Mucosa of gallbladder (tissue), 1 donor: ENCODE measurements around the gene SLC19A1. TPM values are rescaled to one million over a fixed set of nuclear protein-coding genes. Genes with fewer than 3 reads are reported as not detected.
A peak's percentile ranks its signal among the peaks of the same experiment; 100 is the strongest.

Experiments
- DNase-seq: peaks from one replicate; pipeline ENCODE4 v3.0.0-alpha.2; 2020; ENCODE audit warnings: low spot score
- total RNA-seq: library from RNA; stranded (reverse); gene quantifications from one replicate; pipeline ENCODE4 v1.2.1, GENCODE V29; 2021
- donor health status: DM: no; HTN: no; CAD: no.

SLC19A1 gene
- total RNA-seq, 1 donor from 2014 or later, result 7.0 TPM

DNA sequence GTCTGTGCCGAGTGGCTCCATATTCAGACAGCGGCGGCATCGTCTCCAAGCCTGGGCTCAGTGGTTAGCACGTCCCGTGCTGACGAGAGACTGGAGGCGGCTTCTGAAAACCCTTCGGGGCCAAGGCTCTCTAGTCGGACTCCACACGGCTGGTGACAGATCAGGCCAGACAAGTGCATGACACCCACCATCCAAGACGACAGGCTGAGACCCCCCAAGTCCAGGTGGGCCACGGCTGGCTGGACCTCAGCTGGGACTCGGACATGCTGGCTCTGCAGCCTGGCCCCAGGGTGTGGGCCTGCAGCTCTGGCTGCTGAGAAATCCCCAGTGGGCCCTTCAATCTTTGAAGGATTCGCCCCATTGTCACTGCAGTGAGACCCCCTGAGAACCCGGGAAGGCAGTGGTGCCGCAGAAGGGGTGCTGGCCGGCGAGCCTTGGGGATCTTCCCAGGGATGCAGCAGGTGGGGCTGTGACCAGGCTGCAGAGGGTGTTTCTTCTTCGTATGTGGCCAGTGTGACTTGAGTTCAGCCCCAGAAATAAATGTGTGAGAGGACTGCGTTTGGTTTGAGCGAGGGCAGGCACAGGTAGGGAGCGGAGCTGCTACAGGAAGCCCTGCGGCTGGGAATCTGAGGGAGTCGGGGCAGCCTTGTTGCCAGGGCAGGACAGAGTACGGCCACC is 15.9 kb upstream of the SLC19A1 start:
- no peak for DNase-seq

DNA sequence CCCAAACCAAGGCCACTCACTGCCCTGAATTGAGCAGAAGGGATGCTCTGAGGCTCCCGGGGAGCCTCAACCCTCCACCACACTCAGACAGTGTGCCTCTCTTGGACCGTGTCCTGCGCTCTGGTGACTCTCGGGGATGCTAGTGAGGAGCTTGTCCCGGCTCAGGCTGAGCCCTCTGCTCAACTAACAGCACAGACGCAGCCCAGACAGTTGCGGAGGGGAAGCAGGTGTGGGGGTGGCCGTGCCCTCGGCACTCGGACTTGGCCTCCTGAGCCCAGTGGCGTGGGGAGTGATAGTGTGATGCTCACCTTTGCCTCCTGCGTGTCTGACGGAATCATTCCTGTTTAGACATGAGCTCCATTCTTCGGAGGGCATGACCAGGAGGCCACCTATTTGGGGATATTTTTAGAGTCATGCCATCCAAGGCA is 15.4 kb upstream of the SLC19A1 start:
- no peak for DNase-seq

DNA sequence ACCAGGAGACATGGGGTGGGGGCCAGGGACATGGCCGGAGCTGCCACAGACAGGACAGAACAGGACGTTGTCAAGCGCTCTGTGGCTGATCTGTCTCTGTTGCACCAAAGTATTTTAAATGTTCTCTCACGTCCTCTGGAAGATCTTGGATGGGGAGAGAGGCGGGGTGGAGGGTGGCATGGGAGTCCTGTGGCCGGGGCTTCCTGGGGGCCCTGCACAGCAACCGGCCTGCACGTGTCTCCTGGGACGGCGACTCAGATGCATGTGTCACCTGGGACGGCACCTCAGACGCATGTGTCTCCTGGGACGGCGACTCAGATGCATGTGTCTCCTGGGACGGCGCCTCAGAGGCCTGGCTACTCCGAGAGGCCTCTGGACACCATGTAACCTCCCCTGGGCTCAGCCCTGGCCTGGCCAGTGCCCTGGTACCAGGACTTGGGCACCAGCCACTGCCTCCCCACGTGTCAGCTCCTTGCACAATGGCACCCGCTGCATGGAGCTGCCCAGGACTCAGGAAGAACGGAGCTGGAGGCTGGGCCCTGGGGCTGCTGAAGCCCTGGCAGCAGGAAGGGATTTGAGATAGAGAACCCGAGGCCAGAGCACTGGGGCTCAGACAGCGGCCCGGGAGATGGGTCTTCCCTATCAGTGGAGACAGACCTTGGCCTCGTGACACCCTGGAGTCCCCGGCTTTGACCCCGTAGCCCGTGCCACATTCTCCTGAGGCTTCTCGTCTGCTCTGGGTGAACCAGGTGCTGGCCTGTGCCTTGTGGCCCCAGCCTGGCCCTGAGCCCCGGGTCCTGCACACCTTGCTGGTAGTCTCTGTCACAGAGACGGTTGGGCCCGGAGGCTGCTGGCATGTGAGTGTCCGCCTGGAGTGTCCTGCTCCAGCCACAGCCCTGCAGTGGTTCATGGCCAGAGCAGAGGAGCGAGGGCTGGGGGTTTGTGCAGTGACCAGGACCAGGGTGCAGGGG is 14.7 kb upstream of the SLC19A1 start:
- no peak for DNase-seq

DNA sequence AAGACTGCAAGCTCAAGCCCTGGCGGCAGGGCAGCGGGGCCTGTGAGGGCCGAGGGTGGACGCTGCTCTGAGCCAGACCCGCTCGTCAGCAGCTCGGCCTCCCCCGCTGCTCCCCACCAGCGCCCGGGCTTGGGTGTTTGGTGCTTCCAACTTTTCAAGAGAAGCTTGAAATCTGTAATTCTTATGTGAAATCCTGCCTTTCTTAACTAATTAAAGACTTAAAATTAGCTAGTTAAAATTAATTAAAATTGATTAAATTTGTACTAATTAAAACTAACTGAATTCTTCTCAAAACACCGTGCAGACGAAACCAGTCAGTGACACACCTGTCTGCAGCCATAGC is 14.0 kb upstream of the SLC19A1 start:
- no peak for DNase-seq

DNA sequence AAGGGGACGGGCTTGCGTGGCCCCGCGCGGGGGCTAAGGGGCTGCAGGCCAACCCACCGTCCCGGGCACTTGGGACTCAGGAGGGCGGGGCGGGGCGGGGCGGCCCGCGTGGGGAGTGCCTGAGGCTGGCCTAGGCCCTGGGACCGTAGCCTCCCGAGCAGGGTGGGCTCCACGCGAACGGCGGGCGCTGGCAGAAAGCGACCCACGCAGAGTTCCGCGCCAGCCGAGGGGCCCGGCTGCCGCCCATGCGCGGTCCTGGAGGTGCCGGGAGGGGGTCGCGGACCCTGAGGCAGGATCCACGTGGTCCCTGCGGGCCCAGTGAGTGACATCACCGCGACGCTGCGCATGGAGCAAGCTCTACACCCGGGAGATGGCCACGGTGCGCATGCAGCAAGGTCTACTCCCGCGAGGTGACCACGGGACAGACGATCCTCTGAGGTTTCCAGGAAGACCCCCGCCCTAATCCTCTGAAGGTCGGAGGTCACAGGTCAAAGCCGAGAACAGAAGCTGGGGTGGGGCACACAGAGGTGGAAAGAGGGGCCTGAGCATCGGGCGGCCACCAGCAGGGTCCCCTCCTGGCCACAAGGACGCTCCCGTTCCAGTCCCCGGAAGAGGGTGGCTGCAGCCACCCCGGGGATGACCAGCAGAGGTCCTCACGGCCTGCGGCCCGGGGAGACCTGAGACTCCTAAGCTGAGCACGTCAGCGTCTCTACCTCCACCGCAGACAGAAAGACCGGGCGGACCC is 13.5 kb upstream of the SLC19A1 start:
- peak; percentile 87 for DNase-seq

DNA sequence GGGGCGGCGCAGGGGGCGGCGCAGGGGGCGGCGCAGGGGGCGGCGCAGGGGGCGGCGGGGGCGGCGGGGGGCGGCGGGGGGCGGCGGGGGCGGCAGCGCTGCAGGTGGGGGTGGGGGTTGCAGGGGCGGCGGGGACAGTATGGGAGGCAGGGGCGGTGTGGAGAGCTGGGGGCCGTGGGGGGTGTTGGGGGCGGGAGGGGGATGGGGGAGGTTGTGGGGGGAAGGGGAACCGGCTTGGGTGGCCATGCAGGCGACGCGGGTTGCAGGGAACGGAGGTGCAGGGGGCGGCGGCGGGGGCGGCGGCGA is 13.0 kb upstream of the SLC19A1 start:
- DNase-seq, result no peak

DNA sequence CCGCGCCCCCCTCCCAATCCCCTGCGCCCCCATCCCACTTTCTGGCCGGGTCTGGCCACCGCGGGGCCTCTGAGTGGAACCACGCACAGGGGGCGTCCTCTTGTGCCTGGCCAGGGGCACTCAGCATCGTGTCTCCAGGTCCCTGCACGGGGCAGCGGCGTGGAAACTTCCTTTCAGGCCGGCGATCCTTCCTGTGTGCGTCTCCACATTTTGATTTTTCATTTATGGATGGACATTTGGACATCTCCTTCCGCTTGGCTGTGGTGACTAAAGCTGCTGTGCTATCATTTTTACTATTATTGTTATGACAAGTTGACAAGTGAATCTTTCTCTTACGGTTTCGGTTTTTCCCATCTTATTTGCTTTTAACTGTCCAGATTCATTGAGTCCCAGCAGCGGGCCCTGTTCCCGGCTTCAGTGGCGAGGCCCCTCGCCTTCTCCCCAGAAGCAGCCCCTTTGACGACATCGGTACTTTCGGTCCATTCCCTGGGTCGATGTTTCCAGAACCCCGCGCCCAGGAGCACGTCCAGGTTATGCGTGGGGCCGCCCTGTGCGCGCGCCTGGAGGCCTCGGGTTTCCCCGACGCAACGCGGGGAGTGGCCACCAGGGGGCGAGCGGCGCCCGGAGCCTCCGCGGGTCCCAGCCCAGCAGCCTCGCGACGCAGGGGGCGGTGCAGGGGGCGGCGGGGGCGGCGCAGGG is 12.4 kb upstream of the SLC19A1 start:
- DNase-seq, result peak; percentile 89

DNA sequence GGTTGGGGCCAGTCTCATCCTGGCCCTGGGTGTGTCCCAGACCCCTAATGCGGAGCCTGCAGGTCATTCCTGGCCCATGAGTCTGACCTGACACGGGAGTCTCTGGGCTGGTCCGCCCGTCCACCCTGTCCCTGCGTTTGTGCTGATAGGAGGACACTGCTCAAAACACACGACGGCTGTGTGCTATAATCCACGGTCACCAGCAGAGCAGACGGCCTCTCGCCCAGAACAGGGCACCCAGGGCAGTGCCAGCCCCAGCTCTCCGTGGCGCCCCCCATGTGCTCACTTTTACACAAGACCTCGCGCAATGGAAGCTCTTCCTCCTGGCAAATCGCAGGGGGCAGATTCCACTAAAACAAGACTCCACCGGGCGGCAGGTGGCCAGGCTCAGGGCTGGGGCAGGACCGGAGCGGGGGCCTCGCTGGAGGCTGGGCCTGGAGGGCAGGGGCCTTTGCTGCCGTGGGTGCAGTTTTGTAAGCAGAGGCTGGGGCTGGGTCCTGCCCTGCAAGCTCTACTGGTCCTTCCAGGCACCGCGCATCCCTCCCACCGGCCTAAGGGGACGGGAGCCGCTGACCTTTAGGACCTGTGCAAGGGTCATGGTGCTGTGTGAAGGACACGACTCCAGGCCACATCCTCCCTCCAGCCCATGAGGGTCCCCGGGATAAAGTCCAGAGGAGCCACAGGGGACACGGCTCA is 10.6 kb upstream of the SLC19A1 start:
- DNase-seq, result no peak

DNA sequence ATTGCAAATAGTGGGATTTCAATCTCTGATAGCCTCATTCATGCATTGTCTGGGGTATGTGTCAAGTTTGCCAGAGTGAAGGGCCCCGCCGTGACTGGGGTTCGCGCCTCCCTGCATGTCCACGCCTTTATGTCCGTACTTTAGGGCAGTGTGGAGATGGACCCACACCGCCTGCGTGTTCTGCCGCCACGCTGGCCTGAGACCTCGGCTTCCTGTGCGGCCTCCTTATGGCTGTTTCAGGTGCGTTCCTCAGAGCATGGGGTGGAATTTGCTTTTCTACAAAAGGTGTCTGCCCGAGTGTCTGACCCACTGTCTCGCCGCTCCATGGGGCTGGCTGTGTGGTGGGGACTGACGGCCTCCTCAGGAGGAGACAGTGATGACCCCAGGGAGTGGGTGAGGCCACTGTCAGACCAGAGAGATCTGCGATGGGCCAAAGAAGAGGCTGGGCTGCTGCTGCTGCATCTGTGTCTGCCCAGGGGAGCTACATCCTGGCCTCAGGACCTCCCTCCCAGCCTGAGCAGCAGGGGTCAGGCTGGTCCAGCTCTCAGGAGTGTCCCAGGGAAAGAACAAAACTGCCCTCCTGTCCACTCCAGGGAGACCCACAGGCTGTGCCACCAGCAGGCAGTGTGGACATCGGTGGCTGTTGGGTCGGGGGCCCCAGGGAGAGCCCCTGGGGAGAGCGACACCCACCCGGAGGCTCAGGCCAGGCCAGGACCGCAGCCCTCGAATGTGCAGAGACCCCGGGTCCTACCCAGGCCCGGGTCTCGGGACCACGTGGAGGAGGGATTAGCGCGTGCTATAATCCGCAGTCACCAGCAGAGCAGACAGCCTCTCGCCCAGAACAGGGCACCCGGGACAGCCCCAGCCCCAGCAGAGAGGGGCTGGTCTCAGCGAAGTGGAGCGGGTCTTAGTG is 9.8 kb upstream of the SLC19A1 start:
- DNase-seq, result no peak

DNA sequence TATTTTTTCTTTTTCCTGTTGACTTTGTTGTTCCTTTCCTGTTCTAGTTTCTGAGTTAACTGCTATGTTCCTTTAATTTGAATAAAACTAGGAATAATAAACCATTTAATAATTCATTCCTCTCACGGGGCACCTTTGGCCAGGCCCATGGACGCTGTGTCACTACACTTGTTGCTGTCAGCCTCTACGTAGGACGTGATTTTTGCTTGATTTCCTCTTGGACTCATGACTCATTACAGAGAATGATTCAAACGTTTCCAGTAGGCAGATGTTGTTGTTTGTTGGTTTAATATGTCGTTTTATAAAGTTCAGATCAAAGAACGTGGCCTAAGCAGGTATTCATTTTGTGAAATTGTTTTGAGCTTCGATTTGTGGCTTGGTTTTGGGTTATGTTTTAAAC is 9.1 kb upstream of the SLC19A1 start:
- no peak for DNase-seq

DNA sequence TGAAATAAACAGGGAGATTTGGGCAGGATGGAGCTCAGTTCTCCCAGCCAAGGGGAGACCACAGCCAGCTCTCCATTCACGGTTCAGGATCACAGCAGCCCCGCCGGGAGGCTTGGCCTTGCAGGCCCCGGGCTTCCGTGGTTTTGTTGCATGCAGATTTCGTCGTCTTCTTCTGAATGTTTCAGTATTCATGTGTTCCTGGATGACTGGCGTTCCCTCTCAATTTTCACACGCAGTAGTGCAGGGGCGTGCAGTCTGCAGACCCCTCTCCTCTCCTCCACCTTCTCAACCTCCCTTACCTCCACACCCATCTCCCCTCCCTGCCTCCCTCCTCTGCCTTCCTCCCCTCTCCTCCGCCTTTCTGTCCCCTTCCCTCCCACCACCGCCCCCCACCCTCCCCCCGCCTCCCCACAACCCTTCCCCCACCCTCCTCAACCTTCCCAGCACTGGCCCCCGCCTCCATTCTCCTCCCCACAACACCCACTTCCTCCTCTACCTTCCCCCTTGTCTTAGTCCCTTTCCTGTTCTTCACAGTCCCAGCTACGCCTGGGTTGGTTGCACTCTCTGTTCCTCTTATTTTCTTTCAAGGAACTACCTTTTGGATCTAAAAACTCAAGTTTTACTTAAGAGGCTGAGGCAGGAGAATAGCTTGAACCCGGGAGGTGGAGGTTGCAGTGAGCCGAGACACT is 8.4 kb upstream of the SLC19A1 start:
- no peak for DNase-seq

DNA sequence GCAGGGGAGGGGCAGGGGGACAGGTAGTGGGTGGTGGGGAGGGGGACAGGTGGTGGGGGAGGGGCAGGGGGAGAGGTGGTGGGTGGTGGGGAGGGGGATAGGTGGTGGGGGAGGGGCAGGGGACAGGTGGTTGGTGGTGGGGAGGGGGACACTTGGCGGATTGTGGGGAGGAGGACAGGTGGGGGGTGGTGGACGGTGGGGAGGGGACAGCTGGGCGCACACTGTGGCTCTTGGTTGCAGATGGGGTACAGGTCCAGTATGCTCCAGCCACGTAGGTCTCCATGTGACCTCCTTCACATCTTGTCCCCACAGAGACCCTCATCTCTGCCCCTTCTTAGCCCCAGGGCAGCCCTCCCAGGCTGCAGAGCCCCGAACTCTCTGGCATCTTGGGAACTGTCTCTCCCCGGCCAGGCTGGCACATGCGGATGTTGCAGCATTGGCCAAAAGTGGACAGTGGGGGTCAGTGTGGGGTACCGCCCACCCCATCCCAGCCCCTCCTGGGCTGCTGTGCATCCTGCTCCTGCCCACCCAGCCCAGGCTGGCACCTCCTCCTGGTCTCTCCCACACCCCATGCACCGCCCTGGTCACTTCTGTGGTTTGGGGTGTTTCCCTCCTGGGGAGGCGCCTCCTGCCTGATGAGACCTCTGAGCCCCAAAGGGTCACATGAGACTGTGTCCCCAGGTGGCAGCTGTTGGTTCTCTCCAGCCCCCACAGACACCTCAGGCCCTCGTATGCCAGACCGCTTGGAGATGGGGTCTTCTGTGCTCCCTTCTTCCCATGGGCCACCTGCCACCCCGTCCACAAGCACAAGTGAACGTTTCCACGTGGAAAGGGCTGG is 7.6 kb upstream of the SLC19A1 start:
- DNase-seq, result no peak

DNA sequence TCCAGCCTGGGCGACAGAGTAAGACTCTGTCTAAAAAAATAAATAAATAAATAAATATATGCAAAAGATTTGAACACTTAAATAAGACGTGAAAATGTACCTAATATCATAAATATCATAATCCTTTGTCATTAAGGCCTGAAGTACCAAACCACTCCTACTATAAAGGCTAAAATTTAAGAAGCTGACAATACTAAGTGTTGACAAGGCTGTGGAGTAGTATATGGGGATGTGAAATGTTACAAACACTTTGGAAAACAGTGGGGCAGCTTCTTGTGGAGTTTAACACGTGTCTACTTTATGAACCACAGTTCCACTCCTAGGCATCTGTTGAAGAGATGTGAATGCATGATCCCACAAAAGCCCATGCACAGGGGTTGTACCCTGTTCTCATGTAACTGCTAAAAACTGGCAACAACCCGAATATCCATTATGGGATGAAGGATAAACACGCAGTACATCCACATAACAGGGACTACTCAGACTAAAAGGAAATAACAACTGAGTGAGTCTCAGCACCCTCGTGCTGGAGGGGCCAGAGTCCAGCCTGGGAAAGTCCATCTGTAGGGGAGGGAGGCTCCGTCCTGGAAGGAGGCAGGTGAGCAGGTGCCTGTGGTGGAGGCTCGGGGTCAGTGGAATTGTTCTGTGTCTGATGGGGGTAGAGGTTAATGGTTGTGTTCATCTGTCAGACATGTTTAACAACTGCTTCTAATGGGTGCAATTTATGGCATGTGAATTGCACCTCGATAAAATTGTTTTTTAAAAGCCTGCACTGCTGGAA is 6.7 kb upstream of the SLC19A1 start:
- peak; percentile 44 for DNase-seq

DNA sequence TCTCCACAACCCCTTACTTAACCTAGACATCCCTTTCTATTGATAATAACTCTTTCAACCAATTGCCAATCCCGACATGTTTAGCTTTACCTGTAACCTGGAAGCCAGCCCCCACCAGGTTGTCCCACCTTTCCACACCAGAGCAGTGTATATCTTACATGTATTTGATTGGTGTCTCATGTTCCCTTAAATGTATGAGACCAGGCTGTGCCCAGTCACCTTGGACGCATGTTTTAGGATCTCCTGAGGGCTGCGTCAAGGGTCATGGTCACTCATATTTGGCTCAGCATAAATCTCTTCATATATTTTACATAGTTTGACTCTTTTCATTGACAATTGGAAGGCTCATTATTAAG is 5.3 kb upstream of the SLC19A1 start:
- no peak for DNase-seq

DNA sequence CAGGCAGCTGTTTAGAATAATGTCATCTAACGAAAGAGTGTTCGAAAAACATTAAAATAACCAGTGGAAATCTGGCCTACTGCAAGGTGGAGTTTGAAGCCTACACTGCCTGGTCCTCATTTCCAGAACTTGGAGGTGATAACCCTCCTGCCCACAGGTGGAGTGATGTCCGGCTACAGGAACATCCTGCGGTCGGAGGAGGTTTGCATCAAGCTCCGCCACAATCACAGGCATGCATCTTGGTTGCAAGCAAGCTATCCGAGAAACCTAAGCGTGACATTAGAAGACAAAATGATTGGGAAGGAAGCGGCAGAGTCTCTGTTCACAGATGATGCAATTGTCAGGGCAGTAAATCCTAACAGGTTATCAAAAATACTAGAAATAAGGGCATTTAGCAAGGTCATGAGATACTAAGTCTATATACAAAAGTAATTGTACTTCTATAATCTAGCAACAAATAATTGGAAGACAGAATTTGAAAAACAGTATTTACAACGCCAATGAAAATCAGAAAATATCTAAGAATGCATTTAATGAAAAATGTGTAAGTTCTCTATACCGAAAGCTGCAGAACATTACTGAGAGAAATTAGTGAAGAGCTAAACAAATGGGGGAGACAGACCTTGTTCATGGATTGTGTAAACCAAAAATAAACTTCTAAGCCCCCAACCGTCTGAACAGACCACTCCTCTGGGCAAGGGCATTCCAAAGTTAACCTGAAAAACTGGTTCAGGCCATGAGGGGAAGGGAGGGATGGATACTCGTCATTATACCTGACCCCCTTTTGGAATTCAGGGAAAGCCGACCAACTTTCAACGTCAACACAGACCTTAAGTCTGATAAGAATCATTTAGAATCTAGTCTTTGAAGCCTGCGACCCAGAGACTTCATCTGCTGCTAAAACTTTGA is 4.7 kb upstream of the SLC19A1 start:
- no peak for DNase-seq

DNA sequence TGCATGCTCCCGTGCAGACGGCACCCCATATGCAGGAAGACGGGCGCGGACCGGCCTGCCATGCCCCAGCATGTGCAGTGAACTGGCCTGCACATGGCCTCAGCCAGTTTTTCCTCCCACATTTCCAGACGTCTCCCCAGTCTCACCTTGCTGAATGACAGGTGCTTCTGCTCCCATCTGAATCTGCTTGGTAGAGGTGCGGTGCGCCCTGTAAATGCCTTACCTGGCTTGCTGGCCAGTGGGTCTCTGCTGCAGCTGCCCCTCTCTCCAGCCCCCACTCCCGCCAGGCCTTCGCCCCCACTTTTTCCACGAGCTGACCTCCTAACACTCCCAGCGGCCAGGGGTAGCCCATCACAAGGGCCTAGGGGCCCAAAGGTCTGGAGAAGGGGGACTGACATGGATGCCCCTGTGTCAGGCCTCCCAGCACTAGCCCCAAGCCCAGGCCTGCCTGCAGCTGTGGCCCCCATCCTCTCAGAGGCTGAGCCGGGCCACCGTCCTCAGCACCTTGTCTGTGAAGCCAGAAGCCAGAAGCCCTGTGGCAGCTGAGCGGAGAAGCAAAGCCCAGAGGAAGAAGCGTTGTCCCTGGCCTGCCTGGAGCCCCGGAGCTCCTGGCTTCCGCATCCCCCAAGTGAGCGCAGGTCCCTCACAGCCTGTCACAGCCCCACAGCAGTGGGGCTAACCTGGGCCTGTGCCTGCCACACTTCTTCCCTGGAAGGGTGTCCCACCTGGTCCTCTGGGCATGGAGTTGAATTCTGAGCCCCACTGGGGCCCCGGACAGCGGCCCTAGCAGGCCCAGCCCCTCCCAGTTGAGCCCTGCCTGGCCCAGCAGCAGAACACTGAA is 3.7 kb upstream of the SLC19A1 start:
- DNase-seq, result no peak
